GM18907 (cell line): Measurements from ENCODE around the gene TRAPPC12.

Experiments used
- ATAC-seq: cut with Tn5 transposase; IDR thresholded peaks from one replicate; pipeline ENCODE4 v1.9.1; 2021; ENCODE audit warnings: mild to moderate bottlenecking, moderate library complexity; ENCODE audit not compliant: unreplicated experiment

Gene TRAPPC12

DNA sequence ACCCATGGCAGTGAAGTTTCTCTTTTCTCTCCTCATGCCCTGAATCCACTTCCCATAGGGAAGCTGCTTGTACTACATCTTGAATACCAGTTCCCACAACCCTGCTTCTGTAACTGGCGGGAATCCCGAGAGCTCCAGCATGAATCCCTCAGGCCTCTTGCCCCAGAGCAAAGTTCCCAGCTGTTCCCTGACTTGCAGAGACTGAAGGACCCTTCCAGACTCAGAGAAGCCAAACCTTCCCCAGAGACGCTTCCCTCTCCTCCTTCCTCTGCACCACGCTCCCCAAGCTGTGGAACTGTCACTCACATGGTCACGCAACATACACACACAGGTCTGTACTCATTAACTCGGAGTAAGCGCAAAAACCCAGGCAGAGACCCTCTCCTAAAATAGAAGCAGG lies 26.4 kb downstream of the TRAPPC12 start:
- ATAC-seq = no peak

DNA sequence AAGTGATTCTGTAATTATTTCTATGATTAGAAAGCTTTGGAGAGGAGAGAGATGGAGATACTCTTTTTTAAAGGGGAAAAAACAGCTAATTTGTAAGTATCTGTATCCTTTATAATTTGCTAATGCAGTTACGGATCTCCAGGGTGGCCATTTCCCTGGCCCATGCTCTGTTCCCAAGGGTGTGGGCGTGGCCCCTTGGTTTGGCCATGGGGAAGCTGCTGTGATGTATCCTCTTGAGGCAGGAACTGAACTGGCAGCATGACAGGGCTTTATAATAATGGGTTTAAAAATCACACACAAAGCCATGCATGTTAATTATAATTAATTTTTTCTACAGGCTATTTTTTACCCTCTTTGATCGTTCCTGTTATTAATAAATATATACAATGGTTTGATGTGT lies 27.0 kb downstream of the TRAPPC12 start:
- ATAC-seq = no peak

DNA sequence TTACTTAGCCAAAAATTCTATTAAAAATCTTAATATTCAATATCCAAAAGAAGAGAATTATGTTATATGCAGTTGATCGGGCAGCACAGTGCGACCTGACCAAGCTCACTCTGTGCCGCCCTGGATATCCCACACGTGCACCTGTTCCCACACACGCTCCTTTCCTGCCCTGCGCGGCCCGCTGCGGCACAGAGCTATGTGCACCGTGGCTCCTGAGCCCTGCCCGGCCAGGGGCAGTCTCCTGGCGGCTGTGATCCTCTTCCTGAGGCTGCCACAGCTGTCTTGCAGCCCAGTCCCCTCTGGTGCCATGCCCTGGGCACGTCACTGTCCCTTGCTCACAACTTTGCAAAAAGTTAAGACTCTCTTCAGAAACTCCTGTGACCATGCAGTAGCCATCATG lies 29.3 kb downstream of the TRAPPC12 start:
- no peak for ATAC-seq

DNA sequence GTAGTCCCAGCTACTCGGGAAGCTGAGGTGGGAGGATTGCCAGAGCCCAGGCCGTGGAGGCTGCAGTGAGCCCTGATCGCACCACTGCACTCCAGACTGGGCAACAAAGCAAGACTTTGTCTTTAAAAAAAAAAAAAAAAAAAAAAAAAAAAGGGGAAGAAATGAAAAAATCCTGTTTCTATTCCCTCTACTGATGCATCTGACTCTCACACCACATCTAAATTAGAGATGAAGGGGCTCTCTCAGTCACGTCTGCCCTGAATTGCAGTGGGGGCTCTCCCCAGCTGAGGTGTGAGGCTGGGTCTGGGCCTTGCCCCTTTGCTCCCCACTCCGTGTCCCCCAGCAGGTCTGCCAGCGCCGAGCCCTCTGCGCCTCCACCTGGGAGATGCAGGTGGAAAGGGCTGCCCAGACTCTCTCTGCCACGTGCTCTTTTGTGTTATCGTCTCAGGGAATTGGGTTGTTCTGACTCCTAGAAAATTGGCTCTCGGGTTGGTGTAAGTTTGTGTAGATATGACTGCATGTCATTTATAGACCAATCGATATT lies 30.2 kb downstream of the TRAPPC12 start:
- ATAC-seq = no peak

DNA sequence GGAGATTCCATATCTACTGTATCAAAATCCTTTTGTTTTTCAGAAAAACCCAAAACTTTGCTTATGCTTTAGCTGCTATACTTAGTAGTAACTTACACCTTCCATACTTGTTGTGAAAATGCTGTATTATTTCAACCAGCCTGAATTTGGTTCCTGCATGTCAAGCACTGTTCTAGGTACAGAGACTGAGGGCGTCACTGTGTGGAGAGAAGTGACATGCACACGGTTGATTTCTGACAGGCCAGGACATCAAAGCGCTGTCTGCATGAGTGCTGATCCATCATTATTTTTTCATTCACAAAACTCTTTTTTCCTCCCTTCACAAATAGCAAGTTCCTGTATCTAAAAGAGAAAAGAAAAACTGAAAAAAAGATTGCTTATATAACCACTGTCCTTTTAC lies 31.6 kb downstream of the TRAPPC12 start:
- no peak for ATAC-seq

DNA sequence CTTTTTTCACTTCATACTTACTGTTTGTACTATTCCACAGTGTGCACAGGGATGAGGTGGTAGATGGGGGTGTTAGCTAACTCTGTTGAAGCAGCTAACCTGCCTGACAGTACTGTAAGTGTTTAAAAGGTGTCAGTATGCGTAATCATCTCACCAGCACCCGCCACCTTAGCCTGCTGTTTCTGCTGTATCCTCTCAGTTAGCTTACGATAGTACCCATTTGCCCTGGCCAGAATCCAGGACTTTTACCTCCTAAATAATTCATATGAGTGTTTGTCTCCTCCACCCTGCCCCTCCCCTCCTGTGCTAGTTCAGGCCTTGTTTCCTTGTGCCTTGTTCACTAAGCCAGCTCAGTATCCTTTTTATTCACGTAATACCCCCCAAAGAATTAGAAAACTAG lies 34.2 kb downstream of the TRAPPC12 start:
- ATAC-seq = no peak

DNA sequence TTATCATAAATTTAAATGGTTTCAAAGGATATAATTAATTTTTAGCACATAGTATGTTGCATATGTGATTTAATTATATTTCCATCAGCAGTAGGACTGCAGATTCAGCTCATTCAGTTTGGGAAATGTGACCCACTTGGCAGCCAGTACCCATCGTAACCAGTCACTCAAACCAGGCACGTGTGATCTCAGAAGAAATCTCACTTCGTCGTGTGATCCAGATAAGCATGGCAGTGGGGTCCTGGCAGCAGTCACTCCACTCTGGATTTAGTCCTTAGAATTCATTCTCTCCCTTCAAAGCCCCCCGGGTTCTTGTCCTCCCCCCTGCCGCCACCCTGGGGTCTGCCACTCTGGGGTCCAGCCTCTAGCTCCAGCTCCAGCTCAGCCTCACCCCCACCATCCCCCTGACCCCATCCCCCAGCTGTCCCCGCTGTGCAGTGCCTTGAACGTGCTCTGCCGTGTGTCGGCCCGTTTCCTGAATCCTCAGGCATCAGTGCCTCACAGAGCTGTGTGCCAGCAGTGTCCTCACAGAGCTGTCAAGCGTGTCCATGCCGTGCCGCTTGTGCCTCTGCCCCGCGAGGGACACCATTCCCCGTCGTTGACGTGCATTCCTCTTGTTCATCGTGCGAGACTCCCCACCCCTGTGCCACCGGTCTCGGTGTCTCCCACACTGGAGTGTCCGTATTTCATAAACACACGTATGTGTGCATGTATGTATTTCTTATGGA lies 34.8 kb downstream of the TRAPPC12 start:
- ATAC-seq = no peak

DNA sequence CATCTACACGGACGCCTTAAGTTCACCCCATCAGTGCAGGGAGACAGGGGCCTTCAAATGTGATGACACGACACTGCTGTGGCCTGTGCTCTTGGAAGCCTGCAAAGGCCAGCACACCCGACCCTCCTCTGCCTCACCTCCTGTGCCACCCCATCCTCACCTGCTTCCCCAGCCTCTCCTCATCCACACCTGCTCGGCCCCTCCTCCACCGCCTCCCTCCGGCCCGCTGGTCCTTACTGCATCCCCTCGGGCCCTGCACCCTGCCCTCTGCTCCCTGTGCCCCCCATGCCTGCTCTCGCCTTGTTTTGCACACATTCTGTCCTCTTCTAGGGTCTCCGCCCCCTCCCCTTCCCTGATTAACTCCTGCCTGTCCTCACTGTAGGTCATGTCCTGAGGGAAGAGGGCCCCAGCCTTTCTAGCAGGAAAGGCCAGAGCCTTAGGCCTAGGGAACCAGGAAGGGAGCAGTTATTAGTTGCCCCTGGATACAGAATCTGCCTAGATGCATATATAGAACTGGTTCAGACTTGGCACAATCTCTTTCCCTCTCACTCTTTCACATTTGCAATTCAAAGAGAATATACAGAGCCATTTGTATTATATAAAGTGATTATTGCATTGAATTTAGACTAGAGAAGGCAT lies 39.4 kb downstream of the TRAPPC12 start:
- ATAC-seq = no peak

DNA sequence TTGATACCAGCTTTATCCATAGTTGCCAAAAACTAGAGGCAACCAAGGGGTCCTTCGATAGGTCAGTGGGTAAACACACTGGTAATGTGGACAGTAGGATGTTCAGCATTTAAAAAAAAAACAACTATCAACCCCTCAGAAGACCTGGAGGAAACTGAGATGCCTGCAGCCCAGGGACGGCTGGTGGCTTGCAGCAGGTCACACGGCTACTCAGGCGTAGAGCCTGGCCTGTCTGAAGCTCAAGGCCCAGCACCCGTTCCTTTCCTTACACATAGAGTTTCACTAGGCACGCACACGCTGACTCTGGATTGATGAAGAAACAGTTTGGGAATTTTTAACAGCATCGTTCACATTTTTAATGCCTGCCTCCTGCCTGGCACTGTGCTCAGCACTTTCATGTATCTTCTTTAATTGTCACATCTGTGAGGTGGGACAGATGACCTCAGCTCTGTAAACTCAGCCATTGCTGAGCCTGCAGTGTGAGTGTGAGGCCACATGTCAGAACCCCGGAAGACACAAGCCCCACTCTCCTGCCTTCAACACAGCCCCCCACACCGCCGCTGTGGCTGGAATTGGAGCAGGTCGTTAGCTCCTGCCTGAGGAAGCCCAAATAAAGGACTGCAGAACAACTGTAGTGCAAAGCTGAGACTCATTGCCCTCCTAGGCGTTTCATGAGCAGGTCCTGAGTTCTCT lies 40.7 kb downstream of the TRAPPC12 start:
- no peak for ATAC-seq

DNA sequence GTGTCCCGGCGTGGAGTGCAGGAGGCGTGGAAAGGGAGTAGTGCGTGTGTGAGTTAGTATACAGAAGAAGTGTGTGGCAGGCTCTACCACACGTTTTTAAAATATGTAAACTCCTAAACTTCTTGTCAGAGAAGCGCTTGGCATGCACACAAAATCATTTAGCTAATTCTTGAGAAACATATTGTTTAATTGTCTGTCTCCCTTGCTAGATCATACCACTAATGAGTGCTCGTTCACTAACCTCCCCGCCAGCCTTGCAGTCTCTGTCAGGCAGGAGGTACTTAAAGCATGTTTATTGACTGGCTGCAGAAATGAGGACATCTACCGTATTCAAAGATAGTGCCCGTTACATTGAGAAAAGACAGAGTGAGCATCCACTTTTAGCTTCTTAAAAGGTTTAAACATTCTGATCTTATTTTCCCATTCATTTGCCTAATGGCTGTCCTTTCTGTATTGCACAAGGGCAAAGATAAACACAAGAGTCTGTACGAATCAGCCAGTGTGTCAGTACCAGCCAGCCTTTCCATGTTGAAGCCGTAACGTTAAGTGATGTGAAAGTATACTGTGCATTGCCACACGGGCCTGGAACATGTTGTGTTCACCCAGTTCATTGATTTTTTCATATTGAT lies 41.4 kb downstream of the TRAPPC12 start:
- ATAC-seq = no peak

DNA sequence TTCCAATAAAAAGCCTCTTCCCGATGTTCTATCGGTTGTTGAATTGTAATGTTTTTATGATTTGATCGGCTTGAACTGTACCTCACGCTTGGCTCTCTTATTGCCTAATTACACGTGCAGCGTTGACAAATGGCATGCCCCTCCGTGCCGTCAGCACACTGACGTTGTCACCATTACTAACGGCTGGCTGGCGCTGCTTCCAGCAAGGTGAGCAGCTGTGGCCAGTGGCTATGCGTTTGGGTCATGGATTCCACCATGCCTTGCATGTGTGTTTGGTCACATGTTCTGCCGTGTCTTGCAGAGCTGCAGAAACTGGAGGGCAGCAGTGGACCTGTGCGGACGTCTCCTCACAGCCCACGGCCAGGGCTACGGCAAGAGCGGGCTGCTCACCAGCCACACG lies 42.1 kb downstream of the TRAPPC12 start:
- ATAC-seq = no peak

DNA sequence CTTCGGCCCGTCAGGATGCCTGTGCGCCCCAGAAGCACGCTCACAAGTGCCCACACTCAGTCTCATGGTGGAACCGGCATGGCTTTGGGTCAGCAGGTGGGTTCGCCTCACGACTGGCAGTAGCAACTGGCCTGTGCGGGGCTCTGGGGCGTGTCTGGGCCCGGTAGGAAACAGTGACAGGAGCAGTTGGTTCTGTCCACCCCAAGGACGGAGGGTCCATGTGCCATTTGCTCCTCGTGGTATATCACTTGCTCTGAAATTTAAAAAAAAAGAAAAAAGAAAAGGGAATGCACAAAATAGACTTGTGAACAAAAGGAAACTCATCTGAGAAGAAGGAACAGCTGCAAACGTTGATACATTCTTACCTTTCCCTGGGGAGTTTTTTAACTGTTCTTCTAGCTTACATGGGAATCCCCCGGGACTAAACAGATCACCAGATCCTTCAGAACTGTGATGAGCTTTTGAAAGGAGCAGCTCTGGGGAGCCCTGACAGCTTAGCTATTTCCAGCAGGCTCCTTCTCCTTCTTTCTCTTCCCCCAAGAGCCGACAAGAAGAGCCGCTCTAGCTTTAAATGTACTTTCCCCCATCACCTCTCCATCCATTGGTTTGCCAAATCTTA lies 42.8 kb downstream of the TRAPPC12 start:
- ATAC-seq = peak; percentile 74

DNA sequence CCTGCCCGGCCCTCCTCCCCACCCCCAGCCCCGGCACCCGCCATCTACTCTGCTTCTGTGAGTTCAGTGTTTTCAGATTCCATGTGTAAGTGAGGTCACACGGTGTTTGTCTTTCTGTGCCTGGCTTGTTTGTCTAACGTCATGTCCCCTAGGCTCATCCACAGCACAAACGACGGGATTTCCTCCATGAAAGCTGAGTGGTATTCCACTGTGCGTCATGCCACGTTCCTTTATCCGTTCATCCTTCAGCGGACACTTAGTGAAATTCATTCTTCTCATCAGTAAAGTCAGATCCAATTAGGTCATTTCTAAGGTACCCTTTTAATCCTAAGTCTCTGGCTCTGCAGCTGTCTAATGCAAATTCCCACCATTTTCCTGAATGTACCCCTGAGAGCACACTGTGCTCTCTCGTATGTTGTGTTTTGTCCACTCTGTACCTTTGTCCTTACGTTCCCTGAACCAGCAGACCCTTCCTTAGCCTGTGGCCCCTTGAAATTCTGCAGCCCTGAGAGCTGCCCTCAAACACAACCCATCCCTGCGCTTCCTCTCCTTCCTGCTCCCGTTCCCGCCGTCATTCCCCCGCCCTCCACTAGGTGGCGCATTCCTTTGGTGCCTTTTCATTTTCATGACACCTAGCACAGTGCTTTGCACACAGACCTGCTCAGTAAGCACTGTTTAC lies 44.1 kb downstream of the TRAPPC12 start:
- no peak for ATAC-seq

DNA sequence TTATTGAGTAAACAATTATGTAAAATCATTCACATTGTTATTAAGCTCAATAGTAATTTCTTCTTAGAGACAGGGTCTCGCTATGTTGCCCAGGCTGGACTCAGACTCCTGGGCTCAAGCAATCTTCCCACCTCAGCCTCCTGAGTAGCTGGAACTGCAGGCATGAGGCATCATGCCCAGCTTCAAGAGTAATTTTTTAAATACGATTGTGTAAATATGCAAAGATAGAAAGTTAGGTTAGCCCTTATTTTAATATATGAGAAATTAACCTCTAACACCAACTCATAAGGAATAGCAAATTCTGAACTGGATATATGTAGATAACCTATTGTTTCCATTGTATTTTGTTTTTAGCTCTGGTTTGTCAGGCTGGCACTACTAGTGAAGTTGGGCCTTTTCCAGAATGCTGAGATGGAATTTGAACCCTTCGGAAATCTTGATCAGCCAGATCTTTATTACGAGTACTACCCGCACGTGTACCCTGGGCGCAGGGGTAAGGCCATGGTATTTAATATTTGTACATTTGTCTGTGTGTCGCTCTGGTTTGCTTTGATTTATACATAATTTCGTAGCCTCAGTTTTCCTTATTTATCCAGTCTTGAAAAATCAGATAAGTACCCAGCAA lies 44.8 kb downstream of the TRAPPC12 start:
- no peak for ATAC-seq

DNA sequence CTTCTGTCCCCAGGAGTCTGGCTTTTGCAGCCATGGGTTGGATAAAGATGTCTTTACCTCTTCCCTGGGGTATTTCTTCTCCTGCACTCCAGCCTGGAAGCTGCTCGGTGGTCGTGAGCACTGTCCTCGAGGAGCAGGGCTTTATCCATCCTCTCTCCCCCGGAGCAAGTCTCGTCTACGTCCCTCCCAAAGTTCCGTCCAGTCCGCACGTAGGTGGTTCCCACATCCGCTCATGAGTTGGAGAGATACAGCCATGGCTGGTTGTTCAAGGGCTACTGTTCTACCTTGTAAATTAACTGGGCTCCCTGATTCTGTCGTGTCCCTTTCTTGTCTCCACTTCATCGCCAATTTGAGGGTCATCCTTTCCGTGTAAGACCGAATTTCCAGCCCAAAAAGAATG lies 47.1 kb downstream of the TRAPPC12 start:
- ATAC-seq = no peak

DNA sequence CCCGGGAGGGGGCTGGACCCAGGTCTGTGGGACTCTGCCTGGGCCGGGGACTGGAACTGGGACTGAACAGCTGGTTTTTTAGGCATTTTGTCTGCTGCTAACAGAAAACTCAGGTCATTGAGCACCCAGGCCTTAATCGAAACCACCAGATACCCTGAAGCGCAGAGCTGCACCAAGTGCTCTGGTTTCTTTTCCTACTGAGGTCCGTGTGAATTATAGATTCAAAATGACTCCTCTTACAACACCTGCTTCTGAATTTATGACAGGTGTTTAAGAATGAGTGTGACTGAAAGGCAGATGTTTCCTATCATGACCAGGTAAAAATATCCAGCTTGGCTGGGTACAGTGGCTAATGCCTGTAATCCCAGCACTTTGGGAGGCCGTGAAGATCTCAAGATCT lies 47.8 kb downstream of the TRAPPC12 start:
- ATAC-seq = no peak

DNA sequence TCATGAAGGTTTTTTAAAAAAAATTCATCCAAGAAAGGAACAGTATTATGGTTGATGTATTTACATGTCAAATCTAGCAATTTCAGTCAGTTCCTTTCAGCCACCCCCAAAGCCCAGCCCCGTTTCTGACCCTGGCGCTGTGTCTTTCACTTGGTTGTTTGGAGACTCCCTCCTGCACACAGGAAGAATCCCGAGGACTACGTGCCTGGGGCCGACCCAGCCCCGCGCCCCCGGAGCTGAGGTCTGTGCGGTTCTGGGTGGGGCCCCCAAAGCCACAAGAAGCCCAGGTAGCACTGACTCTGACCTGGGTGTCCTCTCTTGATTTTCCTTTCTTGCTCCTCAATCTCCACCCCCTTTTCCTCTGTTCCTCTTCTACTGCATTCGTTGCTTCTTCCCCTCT lies 49.1 kb downstream of the TRAPPC12 start:
- no peak for ATAC-seq

DNA sequence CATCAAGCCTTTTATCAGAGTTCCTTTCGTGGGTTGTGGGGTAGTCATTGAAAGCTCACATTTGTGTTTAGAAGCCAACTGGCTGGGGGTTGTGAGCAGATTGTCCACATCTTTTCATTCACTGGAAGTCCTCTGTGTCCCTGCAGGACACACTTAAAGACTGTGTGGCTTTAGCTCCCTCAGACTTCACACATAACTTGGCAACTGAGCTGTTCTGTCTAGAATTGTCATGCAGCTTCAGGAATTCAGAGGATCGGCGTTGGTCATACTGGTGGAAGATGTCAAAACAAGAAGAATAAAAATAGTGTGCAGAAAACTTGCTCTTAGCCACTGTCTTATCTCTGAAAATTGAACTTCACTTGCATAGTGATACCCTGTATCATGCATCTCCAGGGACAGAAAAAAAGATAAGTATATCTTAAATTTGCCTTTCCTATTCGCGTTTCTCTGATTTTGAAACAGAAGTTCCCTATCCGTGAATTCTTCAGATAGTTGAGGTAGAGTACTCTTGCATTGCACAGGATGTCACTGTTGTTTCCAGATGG lies 49.6 kb downstream of the TRAPPC12 start:
- no peak for ATAC-seq

DNA sequence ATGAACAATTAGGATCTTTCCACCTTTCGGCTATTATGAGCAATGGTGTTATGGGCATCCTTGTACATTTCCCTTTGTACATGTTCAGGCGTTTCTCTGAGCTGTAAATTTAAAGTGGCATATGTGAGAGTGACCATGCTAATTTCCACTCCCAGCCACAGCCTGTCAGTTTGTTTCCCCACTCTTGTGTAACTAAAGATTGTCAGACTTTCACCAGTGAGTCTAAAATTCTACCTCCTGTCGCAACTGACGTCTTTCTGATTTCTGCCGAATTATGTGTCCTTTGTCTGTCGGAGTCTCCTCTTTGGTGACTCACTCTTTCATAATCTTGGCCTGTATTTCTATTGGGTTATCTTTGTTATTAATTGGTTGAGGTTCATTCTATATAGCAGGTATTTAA lies 50.7 kb downstream of the TRAPPC12 start:
- ATAC-seq = no peak
